HG02763 (cell line): ENCODE measurements around the gene HAO2.
"Not testable (repeated sequence)": the region's sequence is repeated elsewhere in the genome, so short reads cannot be mapped to it uniquely, and the experiment has no call there.

Source experiments
- ATAC-seq: cut with Tn5 transposase; IDR thresholded peaks from one replicate; pipeline ENCODE4 v1.9.1; 2021; ENCODE audit warnings: mild to moderate bottlenecking, moderate library complexity; ENCODE audit not compliant: unreplicated experiment

The HAO2 gene

DNA sequence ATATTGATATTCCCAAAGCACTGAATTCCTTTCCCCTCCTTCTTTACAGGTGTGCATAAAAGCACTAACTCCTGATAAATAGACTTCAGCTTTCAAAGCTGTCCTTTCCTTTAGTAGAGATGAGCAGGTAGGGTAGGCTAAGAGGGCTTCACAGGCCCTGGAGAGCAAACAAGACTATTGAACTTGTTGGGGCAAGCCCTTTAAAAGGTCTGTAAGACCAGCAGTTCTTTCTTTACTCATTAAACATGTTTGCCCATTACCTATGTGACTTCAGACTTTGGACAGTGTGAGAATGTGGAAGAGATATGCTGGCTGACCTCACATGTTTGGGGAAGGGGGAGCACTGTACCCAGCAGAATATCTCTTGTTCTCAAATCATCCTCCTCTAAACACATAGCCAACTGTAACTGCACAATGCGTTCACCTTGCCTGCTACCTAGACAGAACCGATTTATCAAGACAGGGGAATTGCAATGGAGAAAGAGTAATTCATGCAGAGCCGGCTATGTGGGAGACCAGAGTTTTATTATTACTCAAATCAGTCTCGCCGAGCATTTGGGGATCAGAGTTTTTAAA lies 27.1 kb upstream of the HAO2 start:
- ATAC-seq, result no peak

DNA sequence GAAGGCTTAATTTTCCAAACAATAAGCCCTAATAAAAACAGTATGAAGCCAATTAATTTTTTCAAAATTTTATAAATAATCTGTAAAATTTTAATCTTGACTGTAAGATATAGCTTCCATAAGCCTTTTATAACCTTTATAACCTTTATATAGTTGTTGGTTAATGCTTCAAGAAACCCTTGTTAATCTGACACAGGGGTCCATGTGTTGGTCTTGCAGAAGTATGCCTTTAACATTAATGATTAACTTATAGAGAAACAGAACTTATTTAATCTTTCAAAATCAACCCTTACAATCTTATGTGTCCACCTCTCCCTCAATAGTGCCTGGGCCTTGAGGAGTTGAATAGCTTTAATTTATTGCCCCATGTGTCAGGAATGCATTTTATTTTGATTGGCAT lies 23.2 kb upstream of the HAO2 start:
- no peak for ATAC-seq

DNA sequence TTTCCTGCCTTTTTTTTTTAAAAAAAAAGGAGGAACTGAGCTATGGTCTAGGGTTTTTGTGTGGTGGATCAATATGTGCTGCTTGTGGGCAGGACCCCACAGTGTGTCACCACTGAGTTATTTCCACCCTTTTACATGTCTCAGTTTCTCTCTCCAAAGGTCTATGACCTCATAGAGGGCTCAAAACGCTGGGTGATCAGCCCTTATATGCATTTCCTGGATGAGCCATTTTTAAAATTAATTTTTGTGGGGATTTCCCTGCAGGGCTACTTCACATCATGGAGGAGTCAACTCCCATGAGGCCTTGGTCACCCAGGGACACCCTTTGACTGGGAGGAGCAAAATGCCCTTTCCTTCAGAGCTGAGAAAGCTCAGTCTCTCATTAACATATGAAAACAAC lies 20.7 kb upstream of the HAO2 start:
- ATAC-seq, result peak; percentile 86

DNA sequence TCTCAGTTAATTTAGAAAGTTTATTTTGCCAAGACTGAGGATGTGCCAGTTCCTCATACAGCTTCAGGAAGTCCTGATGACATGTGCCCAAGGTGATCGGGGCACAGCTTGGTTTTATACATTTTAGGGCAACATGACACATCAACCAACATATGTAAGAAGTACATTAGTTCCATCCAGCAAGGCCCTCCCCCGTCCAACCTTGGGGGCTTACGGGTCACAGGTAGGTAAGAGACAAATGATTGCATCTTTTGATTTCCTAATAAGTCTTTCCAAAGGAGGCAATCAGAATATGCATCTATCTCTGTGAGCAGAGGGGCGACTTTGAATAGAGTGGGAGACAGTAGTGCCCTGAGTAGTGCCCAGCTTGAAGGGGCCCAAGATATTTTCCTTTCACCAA lies 19.6 kb upstream of the HAO2 start:
- no peak for ATAC-seq

DNA sequence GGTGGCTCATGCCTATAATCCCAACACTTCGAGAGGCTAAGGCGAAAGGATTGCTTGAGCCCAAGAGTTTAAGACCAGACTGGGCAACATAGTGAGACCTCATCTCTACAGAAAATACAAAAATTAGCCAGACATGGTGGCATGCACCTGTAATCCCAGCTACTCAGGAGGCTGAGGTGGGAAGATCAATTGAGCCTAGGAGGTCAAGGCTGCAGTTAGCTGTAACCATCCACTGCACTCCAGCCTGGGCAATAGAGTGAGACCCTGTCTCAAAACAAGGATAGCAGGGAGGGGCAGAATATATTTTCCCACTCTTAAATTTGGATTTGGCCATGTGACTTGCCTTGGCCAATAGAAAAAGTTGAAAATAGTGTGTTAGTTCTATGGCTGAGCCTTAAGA lies 17.7 kb upstream of the HAO2 start:
- ATAC-seq, result not testable (repeated sequence)

DNA sequence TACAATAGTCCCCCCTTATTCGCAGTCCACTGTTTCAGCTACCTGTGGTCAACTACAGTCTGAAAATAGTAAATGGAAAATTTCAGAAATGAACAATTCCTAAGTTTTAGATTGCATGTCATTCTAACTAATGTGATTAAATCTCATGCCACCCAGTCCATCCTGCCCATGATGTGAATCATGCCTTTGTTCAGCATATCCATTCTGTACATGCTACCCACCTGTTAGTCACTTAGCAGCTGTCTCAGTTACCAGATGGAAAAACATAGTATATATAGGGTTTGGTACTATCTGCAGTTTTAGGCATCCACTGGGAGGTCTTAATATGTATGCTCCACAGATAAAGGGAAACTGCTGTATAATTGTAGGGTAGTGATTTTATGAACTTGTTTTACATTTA lies 16.6 kb upstream of the HAO2 start:
- no peak for ATAC-seq

DNA sequence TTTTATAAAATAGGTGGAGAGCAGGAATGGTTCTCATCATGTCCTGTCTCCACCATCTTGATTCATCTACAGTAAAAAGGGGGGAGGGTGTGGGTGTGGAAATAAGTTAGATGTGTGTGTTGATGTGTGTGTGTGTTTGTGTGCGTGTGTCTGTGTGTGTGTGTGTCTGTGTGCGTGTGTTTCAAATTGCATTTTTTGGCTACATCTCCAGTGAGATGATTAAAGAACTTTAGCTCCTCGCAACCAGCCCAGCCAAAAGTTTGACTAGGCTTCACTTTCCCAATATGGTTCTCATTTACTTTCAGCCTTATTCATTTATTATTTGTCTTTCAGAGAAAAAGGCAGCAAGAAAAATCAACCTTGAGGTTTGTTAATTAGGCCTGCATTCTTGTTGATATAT lies 14.7 kb upstream of the HAO2 start:
- ATAC-seq, result no peak

DNA sequence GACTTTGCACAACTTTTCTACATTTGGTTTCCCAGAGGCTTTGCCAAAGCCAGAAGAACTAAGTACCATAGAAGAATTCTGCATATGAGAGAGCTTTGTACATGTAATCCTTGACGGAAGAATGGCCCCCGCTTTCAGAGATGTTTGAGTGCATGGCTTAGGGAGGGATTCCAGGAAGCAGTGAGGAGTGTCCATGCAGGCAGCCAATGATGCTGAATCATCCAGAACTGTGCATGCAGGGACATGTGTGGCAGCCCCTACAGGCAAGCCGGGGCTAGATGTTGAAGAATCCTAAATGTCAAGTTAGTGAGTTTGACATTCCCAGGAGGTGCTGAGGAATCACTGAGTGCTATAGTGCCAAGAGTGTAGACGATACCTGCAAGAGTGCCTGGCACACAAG lies 9.9 kb upstream of the HAO2 start:
- ATAC-seq, result no peak

DNA sequence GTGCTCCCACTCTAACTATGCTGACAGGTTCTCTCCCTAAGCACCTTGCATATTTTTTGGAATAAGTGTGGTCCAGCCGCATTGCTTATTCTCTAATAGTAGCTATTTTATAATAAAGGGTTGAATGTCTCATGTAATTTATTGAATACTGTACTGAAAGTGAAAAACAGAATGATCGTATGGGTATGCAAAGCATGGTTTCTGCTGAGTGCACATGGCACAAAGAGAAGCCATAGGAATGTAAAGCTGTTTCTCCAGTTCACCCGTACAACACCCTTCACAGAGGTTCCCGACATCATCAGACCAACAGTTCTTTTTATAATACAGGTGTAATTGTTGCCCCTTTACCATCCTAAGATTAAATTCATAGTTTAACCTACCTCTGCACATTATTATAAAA lies 8.9 kb upstream of the HAO2 start:
- no peak for ATAC-seq

DNA sequence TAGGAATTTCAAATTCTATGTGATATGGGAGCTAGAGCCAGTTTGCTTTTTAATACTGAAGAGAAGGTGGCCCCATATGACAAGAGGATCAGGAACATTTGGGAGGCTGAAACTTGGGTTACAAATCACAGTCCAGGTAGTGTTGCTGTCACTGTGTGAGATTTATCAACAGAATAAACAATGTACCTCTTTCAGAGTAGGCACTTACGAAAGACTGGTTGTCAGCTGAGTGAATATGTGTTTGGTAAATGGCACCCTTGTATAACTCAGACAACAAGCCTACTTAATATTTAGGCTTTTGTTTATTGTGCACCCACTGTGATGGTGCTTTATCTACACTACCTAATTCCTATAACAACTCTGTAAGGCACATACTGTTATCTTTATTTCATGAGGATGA lies 7.4 kb upstream of the HAO2 start:
- ATAC-seq, result no peak

DNA sequence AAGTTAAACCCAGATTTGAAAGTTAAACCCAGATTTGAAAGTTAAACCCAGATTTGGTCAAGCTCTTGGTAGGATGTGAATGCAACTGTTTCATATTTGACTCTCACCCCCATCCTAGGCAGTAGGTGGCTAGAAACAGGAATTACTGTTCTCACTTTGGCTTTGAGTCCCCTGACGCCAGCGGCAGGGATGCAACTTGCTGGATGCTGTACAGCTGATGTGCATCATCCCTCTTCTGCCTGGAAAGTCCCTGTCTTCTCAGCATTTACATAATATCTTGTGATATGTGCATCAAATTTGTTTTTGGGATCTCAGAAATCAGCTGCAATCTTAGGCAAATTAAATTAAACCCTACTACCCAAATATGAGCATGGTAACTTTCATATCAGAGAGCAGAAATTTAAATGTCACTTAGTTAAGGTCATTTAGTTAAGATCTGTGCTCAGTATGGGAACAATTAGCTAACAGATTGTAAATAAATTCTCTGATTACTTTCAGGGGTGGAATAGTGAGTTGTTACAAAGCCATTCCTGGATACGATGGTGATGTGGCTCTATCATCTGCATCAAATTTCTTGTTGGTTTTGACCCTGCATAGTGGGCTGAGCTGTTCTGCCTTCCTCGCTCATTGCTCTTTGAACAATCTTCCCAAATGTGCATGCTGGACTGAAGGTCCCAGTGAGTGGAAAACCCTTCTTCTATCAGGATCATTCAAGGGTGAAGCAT lies 6.8 kb upstream of the HAO2 start:
- no peak for ATAC-seq

DNA sequence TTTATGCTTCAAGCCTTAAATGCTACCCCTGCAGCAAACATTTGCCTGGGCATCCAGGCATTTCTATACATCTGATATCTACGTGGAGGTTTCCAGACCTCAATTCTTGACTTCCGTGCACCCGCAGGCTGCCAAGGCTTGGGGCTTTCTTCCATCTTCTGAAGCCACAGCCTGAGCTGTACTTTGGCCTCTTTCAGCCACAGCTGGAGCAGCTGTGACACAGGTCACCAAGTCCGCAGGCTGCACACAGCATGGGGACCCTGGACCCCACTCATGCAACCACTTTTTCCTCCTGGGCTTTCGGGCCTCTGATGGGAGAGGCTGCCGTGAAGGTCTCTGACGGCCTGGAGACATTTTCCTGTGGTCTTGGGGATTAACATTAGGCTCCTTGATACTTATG lies 5.4 kb upstream of the HAO2 start:
- ATAC-seq, result no peak

DNA sequence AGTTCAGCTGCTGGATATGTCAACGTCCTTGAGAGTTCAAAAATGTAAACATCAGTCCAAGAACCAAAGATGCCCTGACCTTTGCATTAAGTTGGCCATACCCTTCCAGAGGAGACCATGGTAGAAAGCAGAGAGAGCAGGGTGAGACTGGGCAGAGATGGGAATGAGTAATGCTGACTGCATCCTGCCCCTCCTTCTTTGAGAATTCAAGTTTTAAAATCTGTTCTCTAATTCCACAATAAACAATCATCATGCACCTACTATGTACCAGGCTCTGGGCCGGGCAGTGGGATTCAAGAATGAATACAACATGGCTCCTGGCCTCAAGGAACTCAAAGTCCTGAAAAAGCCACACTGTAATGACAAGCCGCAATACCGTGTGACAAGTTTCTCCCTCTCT lies 3.9 kb upstream of the HAO2 start:
- ATAC-seq, result no peak

DNA sequence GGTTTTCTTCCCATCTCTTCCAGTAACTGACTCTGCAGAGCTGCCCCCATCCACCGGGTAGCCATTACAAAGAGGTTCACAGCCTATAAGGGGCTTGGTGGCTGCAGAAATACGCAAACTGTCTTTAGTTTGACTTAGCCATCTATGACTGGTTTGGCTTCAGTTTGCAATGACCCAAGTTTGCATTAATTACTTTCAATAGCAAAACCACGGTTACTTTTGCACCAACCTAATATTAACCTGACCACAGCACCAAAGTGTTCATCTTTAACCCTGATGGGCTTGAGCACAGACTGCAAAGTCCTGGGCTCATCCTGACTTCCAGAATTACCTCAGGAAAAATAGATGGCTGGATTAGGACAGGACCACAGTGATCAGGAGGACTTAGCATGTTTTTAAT lies 2.2 kb upstream of the HAO2 start:
- peak; percentile 79 for ATAC-seq

DNA sequence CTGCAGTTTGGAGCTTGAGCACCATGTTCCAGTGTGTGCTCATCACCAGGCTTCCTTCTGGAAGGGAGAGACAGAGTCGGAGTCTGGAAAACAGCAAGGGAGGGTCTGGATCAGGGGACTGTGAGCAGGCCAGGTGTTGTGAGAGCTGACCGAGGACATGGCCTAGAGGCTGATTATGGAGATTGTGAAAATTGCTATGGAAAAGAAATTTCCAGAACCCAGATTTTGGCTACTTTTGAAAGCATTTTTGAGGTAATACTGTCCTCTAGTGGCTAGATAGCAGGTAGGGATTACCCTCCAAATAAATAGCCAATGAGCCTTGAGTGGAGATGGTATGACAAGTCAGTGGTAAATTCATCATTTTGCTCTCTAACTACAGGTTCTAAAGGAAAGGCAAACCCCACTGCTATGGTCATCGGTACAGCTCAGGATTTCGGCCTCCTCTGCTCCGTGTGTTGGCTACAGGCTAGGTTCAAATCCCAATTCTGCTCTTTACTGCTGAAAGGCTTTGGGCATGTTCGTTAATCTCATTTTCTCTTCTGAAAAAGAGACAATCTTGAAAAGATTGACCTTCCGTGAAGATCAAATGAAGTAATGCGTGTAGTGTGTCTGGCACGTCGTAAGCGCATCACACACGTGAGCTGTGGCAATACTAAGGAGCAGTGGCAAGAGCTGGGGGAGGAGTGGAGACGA lies 1.0 kb upstream of the HAO2 start:
- ATAC-seq, result no peak

DNA sequence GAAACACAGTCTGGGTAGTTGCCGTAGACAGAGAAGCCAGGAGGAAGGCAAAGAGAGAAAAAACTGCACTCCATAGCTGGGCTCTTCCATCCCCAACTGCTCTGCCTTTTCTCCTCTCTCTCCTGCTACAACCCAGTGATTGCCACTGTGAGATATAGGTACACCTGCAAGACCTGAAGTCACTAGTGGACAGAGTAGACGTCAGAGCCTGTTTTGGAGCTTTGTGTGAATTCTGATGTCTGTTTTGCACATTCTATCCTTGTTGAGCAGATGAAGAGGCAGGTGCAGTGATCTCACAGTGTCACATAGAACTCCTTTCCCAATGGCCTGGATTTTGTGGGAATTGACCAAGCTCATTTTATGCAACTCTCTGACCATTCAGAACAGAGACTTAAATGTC lies 2.2 kb downstream of the HAO2 start:
- no peak for ATAC-seq

DNA sequence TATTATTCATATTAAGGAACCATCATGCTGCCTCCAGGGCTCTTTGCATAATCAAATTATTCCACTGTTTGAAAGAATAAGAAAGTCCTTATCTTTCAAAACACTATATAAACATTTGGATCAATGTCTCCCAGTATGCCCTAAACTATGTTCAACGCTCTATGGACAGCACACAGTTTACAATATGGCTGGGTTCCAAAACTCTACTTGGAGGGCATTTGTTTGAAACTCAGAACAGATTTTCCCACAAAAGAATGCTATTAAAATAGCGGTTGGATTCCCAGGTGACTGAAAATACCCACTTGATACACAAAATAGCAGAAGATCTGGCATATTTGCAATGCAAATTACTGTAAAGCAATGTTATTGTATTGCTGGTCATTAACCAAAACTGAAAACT lies 3.2 kb downstream of the HAO2 start:
- no peak for ATAC-seq

DNA sequence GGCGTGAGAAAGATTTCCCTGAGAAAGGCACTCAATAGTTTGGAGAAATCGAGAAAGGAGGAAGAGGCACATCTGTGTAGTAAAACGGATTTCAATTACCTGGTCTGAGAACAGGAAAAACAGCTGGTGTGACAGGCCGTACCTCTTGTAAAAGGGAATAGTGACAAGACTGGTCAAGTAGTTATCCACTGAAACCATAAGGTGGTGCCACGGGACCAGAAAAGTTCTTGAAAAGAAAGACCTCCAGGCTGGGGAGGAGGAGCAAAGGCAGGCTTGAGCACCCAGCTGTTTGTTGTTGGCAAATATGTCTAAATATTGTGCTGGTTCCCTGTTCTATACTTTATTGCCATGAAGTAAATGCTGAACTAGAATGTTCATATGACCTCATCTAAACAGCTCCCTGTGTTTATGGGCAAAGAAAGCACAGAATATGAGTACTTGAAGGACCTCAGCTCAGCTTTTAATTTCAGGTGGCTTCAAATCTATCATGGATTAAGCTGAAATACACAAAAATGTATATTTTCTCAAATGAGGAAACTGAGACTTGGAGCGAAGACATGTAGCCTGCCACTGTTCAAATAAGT lies 4.0 kb downstream of the HAO2 start:
- ATAC-seq, result peak; percentile 63

DNA sequence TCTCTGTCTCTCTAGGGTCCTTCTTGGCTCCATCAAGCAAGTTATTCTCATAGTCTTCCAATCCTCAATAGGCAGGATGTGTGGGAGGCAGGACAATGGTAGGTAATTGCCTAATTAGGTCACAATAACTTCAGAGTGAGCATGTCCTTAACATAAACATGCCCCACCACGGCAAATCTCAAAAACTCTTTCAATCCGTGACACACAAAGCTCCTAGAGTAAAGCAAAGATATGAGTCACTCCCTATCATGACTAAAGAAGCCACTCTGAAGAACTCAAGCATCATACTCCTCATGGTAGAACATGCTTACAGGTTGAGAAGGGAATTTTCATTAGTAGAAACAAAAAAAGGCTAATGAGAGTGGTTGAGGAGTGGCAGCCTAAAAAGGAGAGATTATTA lies 4.9 kb downstream of the HAO2 start:
- ATAC-seq, result no peak

DNA sequence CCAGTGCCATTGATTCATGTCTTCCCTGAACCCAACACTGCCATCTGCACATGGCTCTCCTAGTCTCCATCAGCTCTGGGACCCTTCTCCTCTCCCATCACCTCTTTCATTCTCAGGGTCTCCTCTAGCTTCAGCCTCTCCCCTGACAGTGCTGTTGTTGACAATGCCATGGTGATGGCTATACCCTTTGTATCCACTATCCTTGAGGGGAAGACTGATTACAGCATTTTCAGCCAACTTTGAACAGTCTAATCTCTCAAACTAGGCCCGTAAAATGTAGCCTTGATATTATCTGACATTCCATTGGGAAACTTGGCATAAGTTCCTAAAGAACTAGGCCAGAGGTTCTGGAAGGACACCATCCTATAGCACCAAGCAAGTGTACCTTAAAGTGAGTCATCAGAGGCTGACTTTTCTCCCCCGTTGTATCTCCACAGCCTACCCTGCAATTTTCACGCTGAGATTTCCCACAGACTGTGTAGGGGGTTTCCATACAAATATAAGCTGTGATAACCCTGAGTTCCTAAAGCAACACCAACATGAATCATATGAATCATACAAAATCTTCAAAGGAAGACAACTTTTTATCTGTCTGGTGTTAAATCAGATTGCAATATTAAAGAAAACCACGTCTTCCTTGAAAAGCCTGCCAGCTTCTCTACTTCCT lies 5.8 kb downstream of the HAO2 start:
- no peak for ATAC-seq

DNA sequence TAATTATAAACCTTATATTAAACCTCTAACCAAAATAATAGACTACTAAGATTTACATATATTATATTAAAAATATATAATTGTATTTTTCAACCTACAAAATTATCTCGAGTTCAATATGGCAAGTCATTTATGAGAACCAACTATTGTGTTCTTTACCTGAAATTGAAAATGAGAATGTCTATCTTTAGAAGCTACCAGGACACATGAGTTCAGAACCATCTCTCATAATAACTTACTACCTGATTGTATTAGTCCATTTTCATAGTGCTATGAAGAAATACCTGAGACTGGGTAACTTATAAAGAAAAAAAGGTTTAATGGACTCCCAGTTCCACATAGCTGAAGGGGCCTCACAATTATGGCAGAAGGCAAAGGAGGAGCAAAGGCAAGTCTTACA lies 6.8 kb downstream of the HAO2 start:
- no peak for ATAC-seq

DNA sequence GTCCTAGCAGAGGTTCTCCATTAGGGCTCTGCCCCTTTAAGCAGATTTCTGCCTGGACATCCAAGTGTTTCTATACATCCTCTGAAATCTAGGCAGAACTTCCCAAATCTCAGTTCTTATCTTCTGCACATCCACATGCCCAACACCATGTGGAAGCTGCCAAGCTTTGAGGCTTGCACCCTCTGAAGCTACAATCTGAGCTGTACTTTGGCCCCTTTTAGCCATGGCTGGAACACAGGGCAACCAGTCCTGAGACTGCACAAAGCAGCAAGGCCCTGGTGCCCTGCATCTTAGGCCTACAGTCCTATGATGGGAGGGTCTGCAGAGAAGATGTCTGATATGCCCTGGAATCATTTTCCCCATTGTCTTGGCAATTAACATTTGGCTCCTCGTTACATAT lies 8.0 kb downstream of the HAO2 start:
- no peak for ATAC-seq
